Right hindlimb (tissue), 1 donor: Measurements from ENCODE around the gene MAP3K6.
"Not testable (repeated sequence)": the region's sequence is repeated elsewhere in the genome, so short reads cannot be mapped to it uniquely, and the experiment has no call there.

Experiments
- DNase-seq: peaks from one replicate; pipeline ENCODE4 v3.0.0-alpha.2; 2018

The MAP3K6 gene

GRCh38 chr1:27366411-27367159, at the start of gene MAP3K6:
Gene MAP3K6, minus strand, starts transcription at chr1:27366961. Its CDS starts 364 bp downstream, at chr1:27366597.
- peak; percentile 86 for DNase-seq

GRCh38 chr1:27414091-27414490, 47.3 kb upstream of the MAP3K6 start:
- no peak for DNase-seq

GRCh38 chr1:27413004-27413403, 46.2 kb upstream of the MAP3K6 start:
- no peak for DNase-seq

- DNase-seq: no peak
Measured at GRCh38 chr1:27412502-27412901, 45.7 kb upstream of the MAP3K6 start.

- DNase-seq: no peak
Measured at GRCh38 chr1:27410709-27411108, 43.9 kb upstream of the MAP3K6 start.

GRCh38 chr1:27409669-27410068, 42.9 kb upstream of the MAP3K6 start:
- no peak for DNase-seq

- no peak for DNase-seq
Measured at GRCh38 chr1:27408151-27408550, 41.4 kb upstream of the MAP3K6 start.

- not testable (repeated sequence) for DNase-seq
Measured at GRCh38 chr1:27406791-27407190, 40.0 kb upstream of the MAP3K6 start.

GRCh38 chr1:27406362-27406680, 39.6 kb upstream of the MAP3K6 start:
- DNase-seq: no peak

GRCh38 chr1:27405598-27406361, 39.0 kb upstream of the MAP3K6 start:
- not testable (repeated sequence) for DNase-seq

- peak; percentile 70 for DNase-seq
Measured at GRCh38 chr1:27405074-27405473, 38.3 kb upstream of the MAP3K6 start.

GRCh38 chr1:27403931-27404330, 37.2 kb upstream of the MAP3K6 start:
- no peak for DNase-seq

- DNase-seq: peak; percentile 92
Measured at GRCh38 chr1:27403065-27403726, 36.4 kb upstream of the MAP3K6 start.

- DNase-seq: peak; percentile 77
Measured at GRCh38 chr1:27402349-27402754, 35.6 kb upstream of the MAP3K6 start.

- no peak for DNase-seq
Measured at GRCh38 chr1:27400963-27401341, 34.2 kb upstream of the MAP3K6 start.

- no peak for DNase-seq
Measured at GRCh38 chr1:27400082-27400962, 33.6 kb upstream of the MAP3K6 start.

GRCh38 chr1:27399251-27400025, 32.7 kb upstream of the MAP3K6 start:
- DNase-seq: no peak

GRCh38 chr1:27398405-27399149, 31.8 kb upstream of the MAP3K6 start:
- no peak for DNase-seq

- DNase-seq: no peak
Measured at GRCh38 chr1:27397749-27398148, 31.0 kb upstream of the MAP3K6 start.

- DNase-seq: no peak
Measured at GRCh38 chr1:27397110-27397509, 30.3 kb upstream of the MAP3K6 start.
